Pancreas (tissue), 10 donors: Measurements from ENCODE around the gene CPED1. TPM values are rescaled to one million over a fixed set of nuclear protein-coding genes. Genes with fewer than 3 reads are reported as not detected.
"Not testable (repeated sequence)": the region's sequence is repeated elsewhere in the genome, so short reads cannot be mapped to it uniquely, and the experiment has no call there.

Experiments used
- ATAC-seq, 4 donors: fragments of 200-7000 bp; cut with Tn5 transposase; one replicate each; pipeline versions ENCODE4 v1.8.0 to v1.9.1; 2020; ENCODE audit warnings: mild to moderate bottlenecking in 4 of 4, moderate library complexity in 4 of 4
- DNase-seq, 6 donors: peaks; one replicate each; pipeline ENCODE4 v3.0.0-alpha.2; 2020
- FAIRE-seq: peaks from 2 replicates; lab custom pipeline; 2012; peaks lifted over from hg19 to GRCh38; lab: Jason Lieb, UNC
- H3K27ac ChIP-seq, 4 donors: fragments of 200-600 bp; sonication (generic); 1 replicate in 3 of 4; 2 replicates in 1 of 4; pipeline versions ENCODE4 v1.5.0 to v1.8.0; 2020
- H3K27me3 ChIP-seq, 4 donors: fragments of 200-600 bp; one replicate each; pipeline ENCODE4 v1.8.0; 2021
- H3K36me3 ChIP-seq, 3 donors: fragments of 200-600 bp; sonication (generic) in 1 of 3; one replicate each; pipeline versions ENCODE4 v1.5.0 to v1.8.0; 2020 to 2021
- H3K4me1 ChIP-seq, 3 donors: fragments of 200-600 bp; one replicate each; pipeline ENCODE4 v1.8.0; 2021
- H3K4me3 ChIP-seq, 4 donors: fragments of 200-600 bp; sonication (generic) in 2 of 4; one replicate each; pipeline versions ENCODE4 v1.5.0 to v1.8.0; 2020 to 2021
- H3K9me3 ChIP-seq, 4 donors: fragments of 200-600 bp; one replicate each; pipeline ENCODE4 v1.8.0; 2021
- WGBS, 2 donors: extraction: QIAGEN DNeasy Blood & Tissue Kit; methylation state at CpG; one replicate each; pipeline ENCODE4 v1.1.7; 2013; 5-methylcytosine and 5-hydroxymethylcytosine counted together
- intact Hi-C, 3 donors: fragments of 100-400 bp; cut with DNase I; formaldehyde crosslinking; loops; one replicate each; pipeline versions ENCODE4 v1.11.1 to v1.14.2; 2022
- polyA plus RNA-seq, 2 donors: library from polyadenylated mRNA; stranded (reverse); fragments of 200-250 nt; gene quantifications; one replicate each; pipeline ENCODE4 v1.2.3, GENCODE V29; 2013
- total RNA-seq, 6 donors: library from RNA; stranded (reverse); fragmentation: NEBNext Ultra II Directional in 4 of 6; extraction: Animal tissue kit (Norgen Biotek cat#: 25700) in 4 of 6; gene quantifications; one replicate each; pipeline versions ENCODE4 v1.2.1 to v1.2.4, GENCODE V29; 2021 to 2023
- TF ChIP-seq, protein P1 (sequence below), 4 donors: fragments of 200-600 bp; sonication (generic) in 3 of 4; IDR thresholded peaks; one replicate each; pipeline versions ENCODE4 v1.5.0 to v1.8.0; 2021; ENCODE audit warnings: antibody characterized with exemption in 4 of 4
- donor health status: healthy with polysubstance abuse.
- donor health status: DM: no; HTN: no; CAD: no; lungs with moderate emphysema.
- donor health status: DM: no; HTN: no; CAD: no.
- donor health status: control.
- donor health status: control.
- donor health status: Bipolar disorder and iron deficiency.
- donor health status: DM: yes; HTN: yes; CAD: no.
- donor health status: DM: no; HTN: no; CAD: no.
- donor health status: DM: no; HTN: no; CAD: no.
- donor health status: DM: yes; HTN: yes; CAD: no.

Gene CPED1
- total and polyA plus RNA-seq, 8 donors, result 0.57 to 6.1 (median 1.3) TPM

DNA sequence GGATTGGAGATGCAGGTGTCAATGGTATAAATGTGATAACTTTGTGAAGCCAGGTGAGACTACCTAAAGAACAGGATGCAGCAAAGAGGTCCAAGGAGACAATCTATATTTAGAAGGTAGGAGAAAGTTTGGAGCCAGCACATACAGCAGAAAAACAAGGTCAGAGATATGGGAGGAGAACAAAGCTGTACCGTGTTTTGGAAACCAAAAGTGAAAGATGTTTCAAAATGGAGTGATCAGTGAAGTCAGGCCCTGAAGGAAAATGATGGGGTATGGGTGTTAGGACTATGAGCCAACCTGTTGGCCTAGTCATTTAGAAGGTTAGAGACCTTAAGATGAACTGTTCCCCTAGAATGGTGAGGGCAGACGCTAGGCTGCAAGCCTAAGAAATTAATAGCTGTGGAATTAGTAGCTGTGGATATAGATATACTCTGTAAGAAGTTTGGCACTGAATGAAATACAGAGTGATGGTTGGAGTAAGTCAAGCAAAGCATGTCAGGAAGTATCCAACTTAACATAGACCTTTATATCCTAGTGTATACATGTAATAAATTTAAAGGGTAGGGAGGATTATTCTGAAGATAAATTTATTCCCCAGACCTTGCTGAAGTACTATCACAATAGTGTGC, 190.5 kb downstream of the CPED1 start:
- Histone ChIP-seq H3K9me3 (no peaks in the 10 kb centered on the region), H3K4me1 (no peaks in the 10 kb centered on the region), H3K27ac (no peak overlapping the region), H3K27me3 (no peaks in the 10 kb centered on the region), H3K4me3 (no peak overlapping the region), H3K36me3 (no peaks in the 10 kb centered on the region)
- DNase-seq (no peak), FAIRE-seq (no peak), ATAC-seq (no peak)
- TF ChIP-seq, protein P1, sequence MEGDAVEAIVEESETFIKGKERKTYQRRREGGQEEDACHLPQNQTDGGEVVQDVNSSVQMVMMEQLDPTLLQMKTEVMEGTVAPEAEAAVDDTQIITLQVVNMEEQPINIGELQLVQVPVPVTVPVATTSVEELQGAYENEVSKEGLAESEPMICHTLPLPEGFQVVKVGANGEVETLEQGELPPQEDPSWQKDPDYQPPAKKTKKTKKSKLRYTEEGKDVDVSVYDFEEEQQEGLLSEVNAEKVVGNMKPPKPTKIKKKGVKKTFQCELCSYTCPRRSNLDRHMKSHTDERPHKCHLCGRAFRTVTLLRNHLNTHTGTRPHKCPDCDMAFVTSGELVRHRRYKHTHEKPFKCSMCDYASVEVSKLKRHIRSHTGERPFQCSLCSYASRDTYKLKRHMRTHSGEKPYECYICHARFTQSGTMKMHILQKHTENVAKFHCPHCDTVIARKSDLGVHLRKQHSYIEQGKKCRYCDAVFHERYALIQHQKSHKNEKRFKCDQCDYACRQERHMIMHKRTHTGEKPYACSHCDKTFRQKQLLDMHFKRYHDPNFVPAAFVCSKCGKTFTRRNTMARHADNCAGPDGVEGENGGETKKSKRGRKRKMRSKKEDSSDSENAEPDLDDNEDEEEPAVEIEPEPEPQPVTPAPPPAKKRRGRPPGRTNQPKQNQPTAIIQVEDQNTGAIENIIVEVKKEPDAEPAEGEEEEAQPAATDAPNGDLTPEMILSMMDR (IDR thresholded peaks at IDR 0.05), result no peak
- intact Hi-C loops, result no loop called here
- WGBS, 2 donors, result 43 to 60% methylated on average over 2 of the region's 2 CpGs

DNA sequence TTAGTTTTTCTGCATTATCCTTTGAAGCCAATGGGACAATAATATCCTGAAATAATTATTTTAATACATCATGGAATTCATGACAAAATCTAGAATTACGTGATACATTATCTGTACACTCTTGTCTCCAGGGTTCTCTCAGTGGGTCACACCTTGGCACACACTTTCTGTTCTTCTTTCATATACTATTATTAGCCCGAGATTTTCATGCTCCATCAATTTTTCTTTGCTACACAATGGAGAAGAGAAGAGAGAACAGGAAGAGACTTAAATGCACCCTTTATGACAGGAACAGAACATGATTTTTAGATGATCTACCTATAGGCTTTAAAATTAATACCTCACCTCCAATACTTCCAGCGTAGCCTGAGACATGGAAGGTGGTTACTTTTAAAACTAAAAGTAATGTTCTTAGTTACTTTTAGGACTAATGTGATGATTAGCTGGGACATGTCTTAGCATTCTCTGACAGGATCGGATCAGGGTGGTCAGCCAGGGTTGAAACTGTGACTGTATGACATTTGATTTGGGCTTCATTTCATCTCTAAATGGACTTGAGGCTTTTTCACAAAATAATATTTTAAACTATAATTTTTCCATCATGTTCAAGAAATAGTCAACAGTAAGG, 192.0 kb downstream of the CPED1 start:
- H3K9me3 ChIP-seq, result no peaks in the 10 kb centered on the region
- DNase-seq (no peak), FAIRE-seq (no peak), ATAC-seq (no peak)
- no peak overlapping the region for H3K27ac ChIP-seq
- no peak overlapping the region for H3K4me3 ChIP-seq
- TF ChIP-seq, protein P1 (IDR thresholded peaks at IDR 0.05), result no peak
- intact Hi-C loops, result no loop called here
- WGBS, 2 donors, result 77 to 79% methylated on average over 4 of the region's 4 CpGs
- H3K36me3 ChIP-seq, result no peaks in the 10 kb centered on the region
- H3K4me1 ChIP-seq, result no peaks in the 10 kb centered on the region
- no peaks in the 10 kb centered on the region for H3K27me3 ChIP-seq

DNA sequence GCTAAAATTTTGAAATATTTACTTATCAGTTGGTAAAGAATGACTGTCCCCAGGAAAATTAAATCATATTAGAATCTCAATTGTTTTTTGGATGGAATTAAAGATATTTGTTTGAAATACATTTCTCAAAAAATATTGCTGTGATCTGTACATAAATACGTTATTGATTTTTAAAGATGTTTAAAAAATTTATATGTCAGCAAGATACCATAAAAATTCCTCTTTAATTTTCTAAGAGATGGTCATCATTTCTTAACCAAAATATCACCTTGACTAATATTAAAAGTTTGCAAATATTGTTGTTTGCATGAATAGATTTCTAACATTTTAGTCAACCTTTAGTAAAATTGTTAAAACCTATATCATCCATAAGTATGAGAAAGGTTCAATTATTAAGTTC, 192.8 kb downstream of the CPED1 start:
- H3K27me3 ChIP-seq, result no peaks in the 10 kb centered on the region
- TF ChIP-seq, protein P1 (IDR thresholded peaks at IDR 0.05), result no peak
- 66 to 77% methylated on average over 1 of the region's 1 CpG for WGBS, 2 donors
- H3K36me3 ChIP-seq, result no peaks in the 10 kb centered on the region
- intact Hi-C loops, result no loop called here
- FAIRE-seq, result peak; percentile 13
- no peak for DNase-seq
- H3K4me3 ChIP-seq, result no peak overlapping the region
- no peak overlapping the region for H3K27ac ChIP-seq
- no peak for ATAC-seq
- no peaks in the 10 kb centered on the region for H3K4me1 ChIP-seq
- no peaks in the 10 kb centered on the region for H3K9me3 ChIP-seq

DNA sequence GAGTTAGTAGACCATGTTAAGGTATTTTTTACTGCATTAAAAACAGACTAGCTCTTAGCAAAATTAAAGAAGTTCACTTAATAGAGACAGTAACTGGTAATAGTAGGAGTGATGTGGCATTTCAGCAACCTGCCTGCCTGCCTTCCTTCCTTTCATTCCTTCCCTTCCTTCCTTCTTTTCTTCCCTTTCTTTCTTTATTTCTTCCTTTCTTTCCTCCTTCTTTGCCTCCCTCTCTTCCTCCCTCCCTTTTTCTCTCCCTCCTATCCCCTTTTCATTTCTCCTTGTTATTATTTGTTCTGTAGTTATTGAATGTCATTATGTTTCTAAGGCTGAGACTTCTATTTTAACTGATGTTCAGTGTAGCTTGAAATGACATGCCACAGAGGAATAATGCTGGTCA, 193.8 kb downstream of the CPED1 start:
- Histone ChIP-seq H3K36me3 (no peaks in the 10 kb centered on the region), H3K4me3 (no peak overlapping the region), H3K9me3 (no peaks in the 10 kb centered on the region), H3K27me3 (no peaks in the 10 kb centered on the region), H3K27ac (no peak overlapping the region), H3K4me1 (no peaks in the 10 kb centered on the region)
- FAIRE-seq (no peak), ATAC-seq (no peak), DNase-seq (no peak)
- TF ChIP-seq, protein P1 (IDR thresholded peaks at IDR 0.05), result no peak
- intact Hi-C loops, result no loop called here

- no peaks in the 10 kb centered on the region for H3K27me3 ChIP-seq
- DNase-seq (no peak), FAIRE-seq (no peak), ATAC-seq (no peak)
- intact Hi-C loops, result no loop called here
- H3K4me1 ChIP-seq, result no peaks in the 10 kb centered on the region
- H3K9me3 ChIP-seq, result no peaks in the 10 kb centered on the region
- no peak overlapping the region for H3K4me3 ChIP-seq
- TF ChIP-seq, protein P1 (IDR thresholded peaks at IDR 0.05), result no peak
- H3K27ac ChIP-seq, result no peak overlapping the region
- H3K36me3 ChIP-seq, result no peaks in the 10 kb centered on the region
These were observed 194.4 kb downstream of the CPED1 start for GRCh38 chr7:121182902-121183301.

DNA sequence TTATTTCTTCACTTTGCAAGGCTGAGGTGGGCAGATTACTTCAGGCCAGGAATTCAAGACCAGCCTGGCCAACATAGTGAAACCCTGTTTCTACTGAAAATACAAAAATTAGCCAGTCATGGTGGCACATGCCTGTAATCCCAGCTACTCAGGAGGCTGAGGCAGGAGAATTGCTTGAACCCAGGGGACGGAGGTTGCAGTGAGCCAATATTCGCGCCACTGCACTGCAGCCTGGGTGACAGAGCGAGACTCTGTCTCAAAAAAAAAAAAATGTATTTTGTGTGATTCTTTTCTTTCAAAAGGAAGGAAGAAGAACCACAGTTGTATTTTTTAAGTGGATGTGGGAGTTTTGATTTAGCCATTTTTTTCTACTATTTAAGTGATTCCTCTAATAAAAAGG, 195.4 kb downstream of the CPED1 start:
- intact Hi-C loops, FAIRE-seq, H3K9me3 ChIP-seq, ATAC-seq, H3K36me3 ChIP-seq, H3K27ac ChIP-seq, H3K4me3 ChIP-seq, H3K4me1 ChIP-seq, H3K27me3 ChIP-seq, DNase-seq: not testable (repeated sequence)
- WGBS, 2 donors, result 97 to 98% methylated on average over 4 of the region's 4 CpGs
